Bronchial epithelial cell (primary cell): ENCODE results near the gene IFT122. TPM values are rescaled to one million over a fixed set of nuclear protein-coding genes. Genes with fewer than 3 reads are reported as not detected.

Source experiments
- DNase-seq: peaks from one replicate; pipeline ENCODE4 v3.0.0-alpha.2; 2010; ENCODE audit warnings: low read depth
- FAIRE-seq: peaks from 2 replicates; lab custom pipeline; 2011; peaks lifted over from hg19 to GRCh38; lab: Jason Lieb, UNC
- H3K27me3 ChIP-seq: 2 replicates; pipeline ENCODE4 v1.5.1; 2011; ENCODE audit warnings: low read length; ENCODE audit not compliant: control insufficient read depth, insufficient read depth
- H3K36me3 ChIP-seq: 2 replicates; pipeline ENCODE4 v1.5.1; 2011; ENCODE audit warnings: low read length; ENCODE audit not compliant: control insufficient read depth, insufficient read depth
- H3K4me3 ChIP-seq: 2 replicates; pipeline ENCODE4 v1.5.1; 2011; ENCODE audit warnings: mild to moderate bottlenecking, low read depth, low read length, control low read depth
- CTCF ChIP-seq: IDR thresholded peaks from 2 replicates; pipeline ENCODE4 v1.5.1; 2011; ENCODE audit warnings: mild to moderate bottlenecking, moderate library complexity, low read length, control low read depth, inconsistent platforms; ENCODE audit not compliant: insufficient read depth, severe bottlenecking
- total RNA-seq: library from RNA; depleted of rRNA; stranded (reverse); fragments of >200 nt; gene quantifications from 2 replicates; pipeline ENCODE4 v1.2.1, GENCODE V29; 2014

The IFT122 gene
- total RNA-seq, 1 donor from 2014 or later, result 10.0 TPM

GRCh38 chr3:129462361-129462968, 22.4 kb downstream of the IFT122 start:
- DNase-seq, result no peak
- no peak for FAIRE-seq
- Histone ChIP-seq H3K36me3 (no peaks in the 10 kb centered on the region), H3K4me3 (no peak overlapping the region), H3K27me3 (no peaks in the 10 kb centered on the region)
- TF ChIP-seq CTCF, result no peak

GRCh38 chr3:129463094-129463493, 23.1 kb downstream of the IFT122 start:
- no peak for FAIRE-seq
- Histone ChIP-seq H3K36me3 (no peaks in the 10 kb centered on the region), H3K27me3 (no peaks in the 10 kb centered on the region), H3K4me3 (no peak overlapping the region)
- no peak for TF ChIP-seq CTCF
- DNase-seq, result no peak

GRCh38 chr3:129463716-129464115, 23.7 kb downstream of the IFT122 start:
- TF ChIP-seq CTCF, result no peak
- Histone ChIP-seq H3K27me3 (no peaks in the 10 kb centered on the region), H3K4me3 (no peak overlapping the region), H3K36me3 (no peaks in the 10 kb centered on the region)
- FAIRE-seq, result no peak
- DNase-seq, result no peak

GRCh38 chr3:129467932-129468331, 27.9 kb downstream of the IFT122 start:
- no peak for FAIRE-seq
- H3K4me3 ChIP-seq, result no peak overlapping the region
- DNase-seq, result no peak
- no peaks in the 10 kb centered on the region for H3K27me3 ChIP-seq
- H3K36me3 ChIP-seq, result no peaks in the 10 kb centered on the region
- no peak for TF ChIP-seq CTCF

GRCh38 chr3:129469026-129469425, 29.0 kb downstream of the IFT122 start:
- DNase-seq (no peak), FAIRE-seq (no peak)
- Histone ChIP-seq H3K27me3 (no peaks in the 10 kb centered on the region), H3K4me3 (no peak overlapping the region), H3K36me3 (no peaks in the 10 kb centered on the region)
- TF ChIP-seq CTCF, result no peak

GRCh38 chr3:129470861-129471260, 30.8 kb downstream of the IFT122 start:
- Histone ChIP-seq H3K27me3 (no peaks in the 10 kb centered on the region), H3K4me3 (no peak overlapping the region), H3K36me3 (no peaks in the 10 kb centered on the region)
- FAIRE-seq (no peak), DNase-seq (peak; percentile 63)
- TF ChIP-seq CTCF, result no peak
